ENCODE measurements around the gene TXNDC17.

- TF ChIP-seq CTCF (conservative IDR thresholded peaks at IDR 0.05 in 1 of 2, IDR thresholded peaks at IDR 0.05 in 1 of 2; ENCODE audit: extremely low read depth in 1 of 2, insufficient read depth in 1 of 2, low read depth in 1 of 2, low read length in 2 of 2) (no peak), EZH2 (IDR thresholded peaks at IDR 0.05; ENCODE audit: borderline replicate concordance, low read length) (no peak)
These were observed 37.0 kb upstream of the TXNDC17 start for GRCh38 chr17:6603744-6604325.

Measured in mammary epithelial cell (primary cell).